ENCODE data around the gene RET. TPM values are rescaled to one million over a fixed set of nuclear protein-coding genes. Genes with fewer than 3 reads are reported as not detected.

Gene RET
- total RNA-seq, 1 donor from 2014 or later, result 1.1 TPM

DNA sequence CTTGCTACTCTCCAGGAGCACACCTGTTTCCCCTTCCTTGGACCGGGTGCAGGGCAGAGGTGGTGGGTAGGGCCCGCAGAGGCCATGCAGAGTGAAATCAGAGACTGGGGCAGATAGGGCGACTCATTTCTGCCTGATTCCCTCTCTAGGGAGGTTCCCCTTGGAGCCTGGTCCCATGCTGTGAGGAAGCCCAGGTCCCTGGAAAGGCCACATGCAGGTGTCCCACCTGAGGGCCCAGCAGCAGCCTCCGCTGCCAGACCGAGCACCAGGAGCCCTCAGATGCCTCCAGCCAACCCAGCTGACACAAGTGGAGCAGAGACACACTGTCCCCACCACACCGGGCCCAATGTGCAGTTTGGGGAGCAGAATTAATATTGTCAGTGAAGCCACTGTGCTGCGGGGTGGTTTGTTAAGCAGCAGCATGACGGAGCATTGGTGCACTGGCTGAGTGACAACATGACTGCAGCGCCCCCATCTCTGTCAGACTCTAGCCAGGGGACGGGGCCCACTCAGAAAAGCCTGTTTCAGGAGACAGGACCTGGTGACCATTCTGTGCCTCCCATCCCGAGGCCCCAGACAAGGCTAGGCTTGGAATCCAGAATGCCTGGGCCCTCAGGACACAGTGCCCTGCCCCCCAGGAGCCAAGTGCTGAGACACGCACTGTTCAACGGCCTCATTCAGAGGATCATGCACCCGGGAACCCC is 30.4 kb upstream of the RET start:
- Histone ChIP-seq H3K79me2 (ENCODE audit: insufficient read depth, low read length) (no peaks in the 10 kb centered on the region), H3K9me3 (ENCODE audit: insufficient read depth, low read depth, low read length) (no peaks in the 10 kb centered on the region), H3K27ac (ENCODE audit: low read depth, low read length) (no peak overlapping the region), H3K4me1 (ENCODE audit: insufficient read depth, low read length) (no peaks in the 10 kb centered on the region), H3K27me3 (ENCODE audit: insufficient read depth, low read length) (no peaks in the 10 kb centered on the region), H3K4me3 (ENCODE audit: insufficient read depth, low read depth, low read length) (no peak overlapping the region), H3K36me3 (ENCODE audit: insufficient read depth, low read length) (no peaks in the 10 kb centered on the region), H2AFZ (ENCODE audit: low read depth, low read length) (no peak overlapping the region), H3K9ac (ENCODE audit: low read length) (no peak overlapping the region), H3K4me2 (ENCODE audit: low read length) (no peak overlapping the region), H4K20me1 (ENCODE audit: insufficient read depth, low read length) (no peaks in the 10 kb centered on the region)
- Mint-ChIP-seq H3K4me3 (ENCODE audit: unreplicated experiment) (no peak overlapping the region), H3K27ac (ENCODE audit: unreplicated experiment) (no peak overlapping the region), H3K27me3 (ENCODE audit: low read depth, unreplicated experiment) (peaks cover 8% of the 10 kb centered on the region), H3K4me1 (ENCODE audit: low read depth, unreplicated experiment) (peaks cover 17% of the 10 kb centered on the region), H3K9me3 (ENCODE audit: unreplicated experiment) (no peaks in the 10 kb centered on the region), H3K36me3 (ENCODE audit: low read depth, unreplicated experiment) (no peaks in the 10 kb centered on the region)
- no peak for DNase-seq (ENCODE audit: low read depth)
- TF ChIP-seq EZH2 (IDR thresholded peaks at IDR 0.05; ENCODE audit: insufficient read depth, low read length), result no peak
- TF ChIP-seq, protein P1, sequence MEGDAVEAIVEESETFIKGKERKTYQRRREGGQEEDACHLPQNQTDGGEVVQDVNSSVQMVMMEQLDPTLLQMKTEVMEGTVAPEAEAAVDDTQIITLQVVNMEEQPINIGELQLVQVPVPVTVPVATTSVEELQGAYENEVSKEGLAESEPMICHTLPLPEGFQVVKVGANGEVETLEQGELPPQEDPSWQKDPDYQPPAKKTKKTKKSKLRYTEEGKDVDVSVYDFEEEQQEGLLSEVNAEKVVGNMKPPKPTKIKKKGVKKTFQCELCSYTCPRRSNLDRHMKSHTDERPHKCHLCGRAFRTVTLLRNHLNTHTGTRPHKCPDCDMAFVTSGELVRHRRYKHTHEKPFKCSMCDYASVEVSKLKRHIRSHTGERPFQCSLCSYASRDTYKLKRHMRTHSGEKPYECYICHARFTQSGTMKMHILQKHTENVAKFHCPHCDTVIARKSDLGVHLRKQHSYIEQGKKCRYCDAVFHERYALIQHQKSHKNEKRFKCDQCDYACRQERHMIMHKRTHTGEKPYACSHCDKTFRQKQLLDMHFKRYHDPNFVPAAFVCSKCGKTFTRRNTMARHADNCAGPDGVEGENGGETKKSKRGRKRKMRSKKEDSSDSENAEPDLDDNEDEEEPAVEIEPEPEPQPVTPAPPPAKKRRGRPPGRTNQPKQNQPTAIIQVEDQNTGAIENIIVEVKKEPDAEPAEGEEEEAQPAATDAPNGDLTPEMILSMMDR (IDR thresholded peaks at IDR 0.05; ENCODE audit: insufficient read depth, low read depth, low read length), result no peak
- FAIRE-seq, result no peak

DNA sequence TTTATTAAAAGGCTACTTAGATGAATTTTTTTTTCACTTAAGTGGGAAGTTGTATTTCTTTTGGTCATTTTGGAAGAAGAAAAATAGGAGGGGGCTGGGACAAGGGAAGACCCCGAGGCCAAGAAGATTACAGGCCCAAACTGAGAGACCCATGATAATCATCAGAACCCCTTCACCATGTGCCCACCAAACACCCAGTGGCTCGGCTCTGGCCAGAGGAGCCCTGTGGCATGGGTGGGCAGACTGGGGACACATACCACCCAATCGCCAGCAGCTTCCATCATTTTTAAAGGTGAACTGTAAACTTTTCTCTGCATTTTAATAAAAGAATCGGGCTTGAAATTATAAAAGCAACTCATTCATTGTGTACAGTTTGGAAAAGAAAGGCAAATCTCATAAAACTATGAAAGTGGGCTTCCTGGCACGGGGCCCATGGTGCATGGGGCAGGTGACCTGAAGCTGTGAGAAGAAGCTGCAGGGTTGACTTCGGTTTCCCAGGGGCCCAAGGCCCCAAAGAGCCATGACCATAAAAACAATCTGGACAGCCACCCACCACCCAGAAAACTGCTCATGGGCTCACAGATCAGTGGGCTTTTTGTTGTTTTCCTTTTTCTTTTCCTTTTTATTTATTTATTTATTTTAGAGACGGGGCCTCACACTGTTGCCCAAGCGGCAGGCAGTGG is 29.4 kb upstream of the RET start:
- Histone ChIP-seq H3K9me3 (ENCODE audit: insufficient read depth, low read depth, low read length) (no peaks in the 10 kb centered on the region), H2AFZ (ENCODE audit: low read depth, low read length) (no peak overlapping the region), H3K27ac (ENCODE audit: low read depth, low read length) (no peak overlapping the region), H3K4me3 (ENCODE audit: insufficient read depth, low read depth, low read length) (no peak overlapping the region), H3K27me3 (ENCODE audit: insufficient read depth, low read length) (no peaks in the 10 kb centered on the region), H3K9ac (ENCODE audit: low read length) (no peak overlapping the region), H3K4me1 (ENCODE audit: insufficient read depth, low read length) (no peaks in the 10 kb centered on the region), H3K36me3 (ENCODE audit: insufficient read depth, low read length) (no peaks in the 10 kb centered on the region), H3K4me2 (ENCODE audit: low read length) (no peak overlapping the region), H3K79me2 (ENCODE audit: insufficient read depth, low read length) (no peaks in the 10 kb centered on the region), H4K20me1 (ENCODE audit: insufficient read depth, low read length) (no peaks in the 10 kb centered on the region)
- H3K27me3 Mint-ChIP-seq (ENCODE audit: low read depth, unreplicated experiment), result peaks cover 5% of the 10 kb centered on the region
- H3K4me3 Mint-ChIP-seq (ENCODE audit: unreplicated experiment), result no peak overlapping the region
- H3K4me1 Mint-ChIP-seq (ENCODE audit: low read depth, unreplicated experiment), result peaks cover 17% of the 10 kb centered on the region
- H3K36me3 Mint-ChIP-seq (ENCODE audit: low read depth, unreplicated experiment), result no peaks in the 10 kb centered on the region
- no peak for TF ChIP-seq EZH2 (IDR thresholded peaks at IDR 0.05; ENCODE audit: insufficient read depth, low read length)
- TF ChIP-seq, protein P1 (IDR thresholded peaks at IDR 0.05; ENCODE audit: insufficient read depth, low read depth, low read length), result no peak
- FAIRE-seq (no peak), DNase-seq (ENCODE audit: low read depth) (no peak)
- no peak overlapping the region for H3K27ac Mint-ChIP-seq (ENCODE audit: unreplicated experiment)
- no peaks in the 10 kb centered on the region for H3K9me3 Mint-ChIP-seq (ENCODE audit: unreplicated experiment)
